ENCODE measurements around the gene N4BP2L2.

DNA sequence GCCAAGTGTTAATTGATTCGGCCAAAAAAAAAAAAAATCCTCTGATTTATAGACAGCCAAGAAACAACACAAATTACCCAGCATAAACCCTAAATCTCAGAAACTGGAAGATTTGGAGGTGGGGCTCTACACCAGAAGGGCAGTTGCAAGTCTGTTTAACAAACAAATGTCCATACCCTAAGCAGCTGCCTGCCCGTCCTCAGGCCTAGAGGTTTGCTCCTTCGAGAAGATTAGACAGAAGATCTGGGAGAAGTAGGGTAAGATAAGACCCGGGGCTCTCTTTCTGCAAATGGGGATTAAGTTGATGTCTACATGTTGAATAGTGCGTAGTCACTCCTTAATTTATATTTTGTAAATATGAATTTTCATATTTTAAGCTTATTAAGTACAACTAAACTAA, 107.2 kb downstream of the N4BP2L2 start:
- TF ChIP-seq EP300 (IDR thresholded peaks at IDR 0.05), result no peak
- no peak for TF ChIP-seq POLR2A (IDR thresholded peaks at IDR 0.05)

All from gastroesophageal sphincter (tissue), 2 donors.